Lung (tissue), 12 donors: ENCODE measurements around the gene PUS10. TPM values are rescaled to one million over a fixed set of nuclear protein-coding genes. Genes with fewer than 3 reads are reported as not detected.

Experiments used
- ATAC-seq: fragments of 200-7000 bp; cut with Tn5 transposase; one replicate; pipeline ENCODE4 v1.9.1; 2020; ENCODE audit warnings: moderate number of reproducible peaks; ENCODE audit not compliant: insufficient read depth, low FRiP score
- DNase-seq, 3 donors: peaks; one replicate each; pipeline ENCODE4 v3.0.0-alpha.2; 2013 to 2017
- H3K27ac ChIP-seq, 2 donors: one replicate each; pipeline ENCODE4 v1.5.1; 2013; ENCODE audit warnings: mild to moderate bottlenecking in 2 of 2, moderate library complexity in 2 of 2, control low read depth in 1 of 2, inconsistent platforms in 1 of 2, low read depth in 1 of 2, low read length in 1 of 2
- H3K27me3 ChIP-seq, 3 donors: one replicate each; pipeline ENCODE4 v1.5.1; 2013; ENCODE audit warnings: low read length in 2 of 3; ENCODE audit not compliant: control insufficient read depth in 3 of 3, insufficient read depth in 3 of 3
- H3K36me3 ChIP-seq, 4 donors: one replicate each; pipeline ENCODE4 v1.5.1; 2013; ENCODE audit warnings: low read length in 4 of 4, mild to moderate bottlenecking in 1 of 4, moderate library complexity in 1 of 4; ENCODE audit not compliant: control insufficient read depth in 4 of 4, insufficient read depth in 4 of 4
- H3K4me1 ChIP-seq, 5 donors: one replicate each; pipeline ENCODE4 v1.5.1; 2013; ENCODE audit warnings: low read length in 5 of 5, mild to moderate bottlenecking in 2 of 5, moderate library complexity in 1 of 5; ENCODE audit not compliant: control insufficient read depth in 5 of 5, insufficient read depth in 5 of 5
- H3K4me3 ChIP-seq: one replicate; pipeline ENCODE4 v1.5.1; 2013; ENCODE audit warnings: mild to moderate bottlenecking, control low read depth, moderate library complexity
- H3K9ac ChIP-seq, 2 donors: one replicate each; pipeline ENCODE4 v1.5.1; 2013; ENCODE audit warnings: low read length in 2 of 2, control low read depth in 1 of 2; ENCODE audit not compliant: insufficient read depth in 1 of 2
- H3K9me3 ChIP-seq, 4 donors: one replicate each; pipeline ENCODE4 v1.5.1; 2013; ENCODE audit warnings: low read length in 3 of 4, mild to moderate bottlenecking in 1 of 4, moderate library complexity in 1 of 4; ENCODE audit not compliant: control insufficient read depth in 4 of 4, insufficient read depth in 3 of 4
- CTCF ChIP-seq: IDR thresholded peaks from 2 replicates; pipeline ENCODE4 v1.5.1; 2012; ENCODE audit warnings: mild to moderate bottlenecking; ENCODE audit errors: control extremely low read depth, extremely low read depth
- WGBS, 2 donors: extraction: QIAGEN DNeasy Blood & Tissue Kit; methylation state at CpG; one replicate each; pipeline ENCODE4 v1.1.7; 2013; 5-methylcytosine and 5-hydroxymethylcytosine counted together
- polyA plus RNA-seq, 2 donors: library from polyadenylated mRNA; stranded (reverse); fragments of 200-250 nt; gene quantifications; one replicate each; pipeline ENCODE4 v1.2.1, GENCODE V29; 2013
- total RNA-seq, 2 donors: library from RNA; depleted of rRNA in 1 of 2; stranded (reverse); fragments of >200 nt in 1 of 2; gene quantifications; one replicate each; pipeline ENCODE4 v1.2.1, GENCODE V29; 2014 to 2021
- donor health status: control.
- donor health status: control.
- donor health status: Bipolar disorder and iron deficiency.
- donor health status: healthy.
- donor health status: DM: yes; HTN: yes; CAD: no.

PUS10 gene
- total and polyA plus RNA-seq, 4 donors, result 3.4 to 15.8 (median 5.9) TPM

GRCh38 chr2:60945341-60945740, 72.7 kb downstream of the PUS10 start:
- 95% methylated on average over 2 of the region's 2 CpGs for WGBS, 2 donors

GRCh38 chr2:60939622-60940021, 78.4 kb downstream of the PUS10 start:
- WGBS, 2 donors, result 68 to 78% methylated on average over 2 of the region's 2 CpGs

More at GRCh38 chr2:60945341-60945740, 72.7 kb downstream of the PUS10 start:
- Histone ChIP-seq H3K9me3 (peaks cover 0 to 2% (median 0%) of the 10 kb centered on the region in 4 donors), H3K4me3 (no peak overlapping the region), H3K9ac (no peak overlapping the region), H3K36me3 (peaks cover 0 to 14% (median 2%) of the 10 kb centered on the region in 4 donors), H3K27ac (no peak overlapping the region), H3K4me1 (no peaks in the 10 kb centered on the region), H3K27me3 (no peaks in the 10 kb centered on the region)
- no peak for DNase-seq
- no peak for ATAC-seq
- no peak for TF ChIP-seq CTCF

GRCh38 chr2:60938301-60938700, 79.8 kb downstream of the PUS10 start:
- no peak overlapping the region for H3K27ac ChIP-seq
- peaks cover 0 to 2% (median 0%) of the 10 kb centered on the region in 4 donors for H3K9me3 ChIP-seq
- peaks cover 0 to 12% (median 2%) of the 10 kb centered on the region in 4 donors for H3K36me3 ChIP-seq
- WGBS, 2 donors, result 96 to 99% methylated on average over 7 of the region's 7 CpGs
- no peaks in the 10 kb centered on the region for H3K27me3 ChIP-seq
- H3K4me3 ChIP-seq, result no peak overlapping the region
- no peak overlapping the region for H3K9ac ChIP-seq
- DNase-seq (no peak), ATAC-seq (no peak)
- H3K4me1 ChIP-seq, result peaks cover 0 to 3% (median 0%) of the 10 kb centered on the region in 5 donors
- TF ChIP-seq CTCF, result no peak

More at GRCh38 chr2:60939622-60940021, 78.4 kb downstream of the PUS10 start:
- no peak overlapping the region for H3K27ac ChIP-seq
- no peak overlapping the region for H3K4me3 ChIP-seq
- H3K9ac ChIP-seq, result no peak overlapping the region
- no peak for ATAC-seq
- DNase-seq, result no peak
- no peak for TF ChIP-seq CTCF
- no peaks in the 10 kb centered on the region for H3K27me3 ChIP-seq
- H3K36me3 ChIP-seq, result peaks cover 0 to 12% (median 6%) of the 10 kb centered on the region in 4 donors
- H3K9me3 ChIP-seq, result peaks cover 0 to 2% (median 0%) of the 10 kb centered on the region in 4 donors
- peaks cover 0 to 3% (median 0%) of the 10 kb centered on the region in 5 donors for H3K4me1 ChIP-seq

- peaks cover 0 to 2% (median 0%) of the 10 kb centered on the region in 4 donors for H3K9me3 ChIP-seq
- H3K4me3 ChIP-seq, result no peak overlapping the region
- H3K27ac ChIP-seq, result no peak overlapping the region
- peaks cover 0 to 3% (median 0%) of the 10 kb centered on the region in 5 donors for H3K4me1 ChIP-seq
- no peak overlapping the region for H3K9ac ChIP-seq
- DNase-seq (no peak), ATAC-seq (no peak)
- H3K27me3 ChIP-seq, result no peaks in the 10 kb centered on the region
- TF ChIP-seq CTCF, result no peak
- peaks cover 0 to 14% (median 0%) of the 10 kb centered on the region in 4 donors for H3K36me3 ChIP-seq
- WGBS, 2 donors, result 33 to 78% methylated on average over 5 of the region's 5 CpGs
Observed at GRCh38 chr2:60936757-60937156, 81.3 kb downstream of the PUS10 start.
